Heart left ventricle (tissue), 13 donors: Measurements from ENCODE around the gene EIPR1.

ENCODE experiments used
- CTCF ChIP-seq, 12 donors: fragments of 200-600 bp; sonication (generic) in 4 of 12; IDR thresholded peaks; one replicate each; pipeline versions ENCODE4 v1.5.0 to v1.8.0; 2018 to 2022; ENCODE audit warnings: antibody characterized with exemption in 12 of 12, mild to moderate bottlenecking in 5 of 12
- POLR2A ChIP-seq, 2 donors: fragments of 450-650 bp; IDR thresholded peaks; one replicate each; pipeline ENCODE4 v1.6.1; 2017; ENCODE audit warnings: antibody characterized with exemption in 2 of 2, mild to moderate bottlenecking in 2 of 2, moderate library complexity in 2 of 2
- donor health status: ischemic (EF 13 %, LVEDD 7.1; RV severe dilation, severe dysfunction).
- donor health status: DM: no; HTN: yes; CAD: no.
- donor health status: DM: no; HTN: no; CAD: no.
- donor health status: ischemic (EF 25% LVEDD 6.9; RV normal size, moderate dysfunction).
- donor health status: ischemic (EF 25% LVEDD 5.7; RV mildly dilated, moderate dysfunction).
- donor health status: ischemic (EF 35%, LVEDD 5.7; RV mildly dilated, moderate dysfunction).
- donor health status: nonischemic (EF 11% LVEDD 7.7; RV severe dilation, severe dysfunction).
- donor health status: DM: yes; HTN: yes; CAD: no.
- donor health status: PGD.
- donor health status: ischemic (EF 29% LVEDD 5.4; RV normal size, mild dysfunction).
- donor health status: nonischemic (EF 23%, LVEDD 6.1; RV moderate dilation, normal function).

GRCh38 chr2:3224681-3225080 lies 152.9 kb downstream of the EIPR1 start:
- TF ChIP-seq POLR2A (IDR thresholded peaks at IDR 0.05) (no peak), CTCF (IDR thresholded peaks at IDR 0.05) (no peak)
